C4-2B (cell line): ENCODE results near the gene KLK5.

Experiments used
- H3K27ac ChIP-seq: fragments of 450-650 bp; 2 replicates; pipeline ENCODE4 v1.5.1; 2017
- CTCF ChIP-seq: fragments of 450-650 bp; conservative IDR thresholded peaks from 2 replicates; pipeline ENCODE4 v1.5.1; 2017; ENCODE audit warnings: mild to moderate bottlenecking
- ZFX ChIP-seq: fragments of 450-650 bp; IDR thresholded peaks from 2 replicates; pipeline ENCODE4 v1.6.1; 2017

The KLK5 gene

GRCh38 chr19:50947123-50947522, 5.7 kb downstream of the KLK5 start:
- TF ChIP-seq ZFX, result no peak
- TF ChIP-seq CTCF, result no peak
- H3K27ac ChIP-seq, result no peak overlapping the region

GRCh38 chr19:50944795-50945194, 8.0 kb downstream of the KLK5 start:
- TF ChIP-seq ZFX (no peak), CTCF (no peak)

GRCh38 chr19:50943074-50943828, 9.6 kb downstream of the KLK5 start:
- TF ChIP-seq ZFX (no peak), CTCF (no peak)
- no peak overlapping the region for H3K27ac ChIP-seq

More at GRCh38 chr19:50944795-50945194, 8.0 kb downstream of the KLK5 start:
- no peak overlapping the region for H3K27ac ChIP-seq

GRCh38 chr19:50939596-50939995, 13.2 kb downstream of the KLK5 start:
- TF ChIP-seq ZFX, result no peak
- TF ChIP-seq CTCF, result no peak
- no peak overlapping the region for H3K27ac ChIP-seq

GRCh38 chr19:50933640-50934039, 19.2 kb downstream of the KLK5 start:
- H3K27ac ChIP-seq, result no peak overlapping the region
- no peak for TF ChIP-seq CTCF
- TF ChIP-seq ZFX, result no peak

GRCh38 chr19:50932690-50933083, 20.2 kb downstream of the KLK5 start:
- TF ChIP-seq ZFX (no peak), CTCF (peak; percentile 12; the same call in 1 of the 2 replicates)
- no peak overlapping the region for H3K27ac ChIP-seq

- no peak overlapping the region for H3K27ac ChIP-seq
- TF ChIP-seq ZFX (no peak), CTCF (no peak)
These were observed 20.7 kb downstream of the KLK5 start for GRCh38 chr19:50932018-50932689.
